Activated CD8-positive, alpha-beta memory T cell treated with anti-CD3 and anti-CD28 coated beads for 1 hour (primary cell): Measurements from ENCODE around the gene ICAM2.
"Not testable (repeated sequence)": the region's sequence is repeated elsewhere in the genome, so short reads cannot be mapped to it uniquely, and the experiment has no call there.

Experiments
- DNase-seq, 2 donors: peaks; one replicate each; pipeline ENCODE4 v3.0.0-alpha.2; 2020; ENCODE audit warnings: low read depth in 1 of 2; ENCODE audit errors: extremely low read depth in 1 of 2

ICAM2 gene

GRCh38 chr17:64045176-64045575, 24.7 kb upstream of the ICAM2 start:
- no peak for DNase-seq

DNA sequence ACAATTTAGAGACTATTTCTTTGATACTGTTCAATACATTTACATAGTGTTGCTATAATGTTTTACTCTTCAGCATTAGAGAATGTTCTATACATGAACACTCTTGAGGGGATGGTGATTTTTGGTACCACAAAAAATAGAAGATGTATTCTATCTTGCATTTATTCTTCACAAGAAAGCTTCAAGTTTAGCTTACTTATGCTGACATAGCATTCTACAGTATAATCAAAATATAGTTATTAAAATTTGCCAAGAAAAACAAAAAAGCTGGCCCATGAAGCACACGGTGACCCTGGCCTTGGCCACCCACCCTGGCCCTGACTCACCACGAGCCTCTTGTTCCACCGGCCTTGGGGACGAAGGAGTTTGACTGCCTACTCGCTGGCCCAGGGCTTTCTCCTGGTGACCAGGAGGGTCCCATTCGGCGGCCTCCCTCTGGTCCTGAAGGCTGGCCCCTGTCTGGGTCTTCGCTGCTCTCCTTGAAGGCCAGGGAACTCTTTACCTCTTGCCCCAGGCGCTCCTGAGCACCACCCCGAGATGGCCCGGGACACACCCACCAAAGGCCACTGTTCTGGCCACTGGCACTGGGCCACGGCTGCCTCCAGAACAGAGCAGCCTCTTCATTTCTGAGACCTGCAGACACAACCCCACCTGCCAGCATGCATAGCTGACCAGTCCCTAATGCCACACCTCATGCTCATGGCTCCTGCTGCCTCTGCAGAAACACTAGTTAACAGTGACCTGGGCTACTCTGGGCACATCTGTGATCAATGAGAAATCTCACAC, 22.5 kb upstream of the ICAM2 start:
- no peak for DNase-seq

- no peak for DNase-seq
These were observed 21.5 kb upstream of the ICAM2 start for GRCh38 chr17:64041912-64042311.

- no peak for DNase-seq
These were observed 19.8 kb upstream of the ICAM2 start for GRCh38 chr17:64040206-64040605.

GRCh38 chr17:64039106-64039400, 18.6 kb upstream of the ICAM2 start:
- no peak for DNase-seq

GRCh38 chr17:64038331-64039105, 18.1 kb upstream of the ICAM2 start:
- DNase-seq: no peak

DNA sequence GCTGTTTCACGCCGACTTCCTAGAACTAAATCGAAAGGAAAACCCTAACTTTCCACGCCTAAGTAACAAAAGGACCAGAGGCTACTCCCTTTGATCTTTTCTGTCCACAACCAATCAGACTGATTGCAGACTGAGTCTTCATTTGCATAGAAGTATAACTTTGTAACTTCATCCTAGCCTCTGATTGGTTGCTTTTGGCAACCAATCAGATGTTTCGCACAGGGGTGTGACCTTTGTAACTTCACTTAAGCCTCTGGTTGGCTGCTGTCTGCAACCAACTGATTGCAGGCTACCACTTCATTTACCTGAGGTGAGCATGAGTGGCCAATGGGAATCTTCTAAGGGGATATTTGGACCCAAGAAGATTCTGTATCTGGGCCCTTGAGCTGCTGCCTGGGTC, 17.4 kb upstream of the ICAM2 start:
- DNase-seq: no peak

- no peak for DNase-seq
These were observed 16.7 kb upstream of the ICAM2 start for GRCh38 chr17:64037180-64037579.

GRCh38 chr17:64036198-64036922, 15.9 kb upstream of the ICAM2 start:
- no peak for DNase-seq

- DNase-seq: no peak
These were observed 11.6 kb upstream of the ICAM2 start for GRCh38 chr17:64032081-64032480.

- DNase-seq: peak; percentile 42 to 58
These were observed 8.5 kb upstream of the ICAM2 start for GRCh38 chr17:64028874-64029464.

DNA sequence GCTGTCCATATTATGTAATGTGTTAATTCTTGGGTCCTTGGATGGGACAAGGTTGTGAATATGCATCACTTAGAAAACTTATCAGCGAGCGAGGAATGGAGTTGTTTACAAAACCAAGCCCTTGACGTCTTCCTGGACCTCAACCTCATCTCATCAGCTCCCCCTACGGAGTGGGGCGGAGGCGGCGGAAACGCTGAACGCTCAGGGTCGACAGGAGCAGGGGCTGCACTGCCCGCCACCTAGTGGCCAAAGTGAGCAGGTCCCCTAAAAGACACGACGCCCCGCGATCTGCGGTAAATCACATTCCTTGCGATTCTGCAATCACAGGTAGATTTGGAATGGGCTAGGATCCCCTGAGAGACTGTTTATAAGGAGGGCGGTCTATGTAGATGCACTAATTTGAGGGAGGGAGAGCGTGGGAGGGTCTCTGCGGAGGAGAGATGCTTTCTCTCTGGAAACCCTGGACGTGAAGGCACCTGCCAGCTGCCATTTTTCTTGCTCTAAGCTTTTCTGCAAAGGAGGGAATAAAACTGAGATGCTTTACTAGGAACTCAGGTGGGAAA, 5.4 kb upstream of the ICAM2 start:
- peak; percentile 85 to 89 for DNase-seq

DNA sequence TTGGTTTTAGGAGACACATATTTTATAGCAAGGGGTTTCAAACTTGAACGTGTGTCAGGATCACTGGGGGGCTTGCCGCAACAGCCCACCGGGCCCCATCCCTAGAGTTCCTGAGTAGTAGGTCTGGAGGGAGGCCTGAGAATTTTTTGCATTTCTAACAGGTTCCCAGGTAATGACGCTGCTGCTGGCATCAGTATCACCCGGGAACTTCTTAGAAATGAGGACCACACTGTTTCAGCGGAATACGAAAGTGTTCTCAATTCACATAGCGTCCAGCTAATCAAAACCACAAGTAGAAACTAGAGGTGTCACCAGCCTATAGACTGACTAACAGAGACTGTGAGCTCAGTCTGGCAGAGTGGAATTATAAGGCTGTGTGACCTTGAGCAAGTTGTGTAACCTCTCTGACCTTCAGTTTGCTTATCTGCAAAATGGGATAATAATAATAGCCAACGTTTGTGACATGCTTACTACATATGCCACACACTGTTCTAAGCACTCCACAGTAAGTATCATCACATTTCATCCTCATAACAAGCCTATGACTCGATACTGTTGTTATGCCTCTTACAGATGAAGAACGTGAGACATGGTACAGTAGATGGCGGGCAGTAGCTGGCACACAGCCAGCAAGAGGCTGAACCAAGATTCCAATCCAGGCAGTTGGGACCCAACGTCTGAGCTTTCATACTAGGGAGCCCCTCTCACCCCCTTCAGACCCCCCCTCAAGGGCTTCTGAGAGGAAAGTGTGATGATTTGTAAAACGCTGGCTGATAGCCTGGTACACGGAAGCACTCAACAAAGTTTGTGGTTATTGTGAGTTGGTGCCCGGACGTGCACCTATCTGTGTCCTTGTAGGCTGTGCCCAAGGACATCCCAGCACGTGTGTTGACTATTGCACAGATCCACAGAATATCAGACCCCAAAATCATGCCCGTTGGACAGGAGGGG, 4.6 kb upstream of the ICAM2 start:
- DNase-seq: peak; percentile 25 to 28

DNA sequence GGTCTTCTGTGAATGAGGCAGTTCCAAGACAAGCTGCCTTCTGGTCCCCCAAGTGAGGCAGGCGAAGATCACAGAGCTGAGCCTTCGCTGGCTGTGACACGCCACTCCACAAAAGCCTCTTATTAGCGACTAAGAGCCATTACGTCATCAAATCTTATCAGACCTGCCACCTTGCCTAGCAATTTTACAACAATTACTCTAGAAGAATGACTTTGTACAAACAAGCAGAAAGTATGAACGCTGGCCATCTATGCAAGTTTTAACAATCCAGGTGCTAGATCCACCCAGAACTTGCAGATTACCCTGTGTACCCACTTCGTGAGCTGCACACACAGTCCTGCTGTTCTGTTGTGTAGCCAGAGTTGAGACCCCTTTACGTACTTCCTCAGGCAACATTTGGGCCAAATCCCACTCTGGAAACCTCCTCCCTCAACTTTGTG, 3.8 kb upstream of the ICAM2 start:
- no peak for DNase-seq

GRCh38 chr17:64022611-64023063, 2.2 kb upstream of the ICAM2 start:
- DNase-seq: no peak

GRCh38 chr17:64019551-64019961, 877 bp downstream of the ICAM2 start:
- DNase-seq: not testable (repeated sequence)

DNA sequence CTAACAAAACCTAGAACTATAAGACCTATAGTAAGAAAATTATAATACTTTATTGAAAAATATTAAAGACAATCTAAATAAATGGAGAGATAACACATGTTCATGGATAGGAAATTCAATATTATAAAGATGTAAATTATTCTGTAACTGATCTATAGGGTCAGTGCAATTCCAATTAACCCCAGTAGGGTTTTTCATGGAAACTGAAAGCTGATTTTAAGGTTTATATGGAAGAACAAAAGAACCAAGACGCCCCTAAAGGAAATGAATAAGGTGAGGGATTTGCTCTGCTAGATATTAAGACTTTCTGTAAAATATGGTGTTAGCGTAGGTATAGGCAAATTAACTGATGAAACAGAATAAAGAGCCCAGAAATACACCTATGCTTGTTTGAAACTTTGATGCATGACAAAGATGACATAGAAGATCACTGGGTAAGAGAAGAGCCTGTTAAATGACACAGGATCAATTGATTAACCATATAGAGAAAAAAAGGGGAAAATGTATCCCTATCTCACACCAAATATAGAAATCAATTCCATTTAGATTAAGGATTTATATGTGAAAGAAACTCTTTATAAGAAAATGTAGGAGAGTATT, 3.0 kb downstream of the ICAM2 start:
- DNase-seq: no peak

GRCh38 chr17:64016974-64017373, 3.5 kb downstream of the ICAM2 start:
- DNase-seq: no peak

GRCh38 chr17:64016231-64016784, 4.1 kb downstream of the ICAM2 start:
- DNase-seq: no peak
